Body of pancreas (tissue), 4 donors: ENCODE measurements around the gene L3MBTL1.

Source experiments
- POLR2A ChIP-seq, 3 donors: fragments of 450-650 bp; IDR thresholded peaks; one replicate each; pipeline ENCODE4 v1.6.1; 2016; ENCODE audit warnings: antibody characterized with exemption in 3 of 3, mild to moderate bottlenecking in 2 of 3
- TF ChIP-seq, protein P1 (sequence below), 7 experiments: fragments of 450-650 bp in 4 of 7; fragments of 200-600 bp in 3 of 7; sonication (generic) in 3 of 7; IDR thresholded peaks; one replicate each; pipeline ENCODE4 v1.5.1; 2016 to 2019; ENCODE audit warnings: antibody characterized with exemption in 7 of 7

- TF ChIP-seq, protein P1, sequence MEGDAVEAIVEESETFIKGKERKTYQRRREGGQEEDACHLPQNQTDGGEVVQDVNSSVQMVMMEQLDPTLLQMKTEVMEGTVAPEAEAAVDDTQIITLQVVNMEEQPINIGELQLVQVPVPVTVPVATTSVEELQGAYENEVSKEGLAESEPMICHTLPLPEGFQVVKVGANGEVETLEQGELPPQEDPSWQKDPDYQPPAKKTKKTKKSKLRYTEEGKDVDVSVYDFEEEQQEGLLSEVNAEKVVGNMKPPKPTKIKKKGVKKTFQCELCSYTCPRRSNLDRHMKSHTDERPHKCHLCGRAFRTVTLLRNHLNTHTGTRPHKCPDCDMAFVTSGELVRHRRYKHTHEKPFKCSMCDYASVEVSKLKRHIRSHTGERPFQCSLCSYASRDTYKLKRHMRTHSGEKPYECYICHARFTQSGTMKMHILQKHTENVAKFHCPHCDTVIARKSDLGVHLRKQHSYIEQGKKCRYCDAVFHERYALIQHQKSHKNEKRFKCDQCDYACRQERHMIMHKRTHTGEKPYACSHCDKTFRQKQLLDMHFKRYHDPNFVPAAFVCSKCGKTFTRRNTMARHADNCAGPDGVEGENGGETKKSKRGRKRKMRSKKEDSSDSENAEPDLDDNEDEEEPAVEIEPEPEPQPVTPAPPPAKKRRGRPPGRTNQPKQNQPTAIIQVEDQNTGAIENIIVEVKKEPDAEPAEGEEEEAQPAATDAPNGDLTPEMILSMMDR (IDR thresholded peaks at IDR 0.05), result no peak
- no peak for TF ChIP-seq POLR2A (IDR thresholded peaks at IDR 0.05)
Measured at GRCh38 chr20:43568706-43569105, 61.2 kb downstream of the L3MBTL1 start.
